NCI-H1105 treated with DMSO at 0.1 percent for 48 hours (cell line): ENCODE data around the gene UQCR11.

Source experiments
- DNase-seq: peaks from one replicate; lab custom pipeline; 2025; lab: John Stamatoyannopoulos, UW

Gene UQCR11

GRCh38 chr19:1590641-1591397 lies 14.4 kb downstream of the UQCR11 start:
- no peak for DNase-seq

GRCh38 chr19:1587872-1588271 lies 17.4 kb downstream of the UQCR11 start:
- DNase-seq, result no peak

- DNase-seq, result no peak
These were observed 20.1 kb downstream of the UQCR11 start for GRCh38 chr19:1585243-1585580.

GRCh38 chr19:1584500-1585242 lies 20.6 kb downstream of the UQCR11 start:
- DNase-seq, result no peak

GRCh38 chr19:1582201-1582600 lies 23.1 kb downstream of the UQCR11 start:
- no peak for DNase-seq

GRCh38 chr19:1580957-1581356 lies 24.3 kb downstream of the UQCR11 start:
- no peak for DNase-seq

GRCh38 chr19:1580382-1580781 lies 24.9 kb downstream of the UQCR11 start:
- no peak for DNase-seq

- DNase-seq, result no peak
These were observed 26.0 kb downstream of the UQCR11 start for GRCh38 chr19:1579222-1579621.

GRCh38 chr19:1577929-1578618 lies 27.2 kb downstream of the UQCR11 start:
- peak; percentile 71 for DNase-seq

GRCh38 chr19:1577090-1577928 lies 28.0 kb downstream of the UQCR11 start:
- DNase-seq, result peak; percentile 92

GRCh38 chr19:1576242-1577089 lies 28.8 kb downstream of the UQCR11 start:
- no peak for DNase-seq

- DNase-seq, result no peak
These were observed 29.7 kb downstream of the UQCR11 start for GRCh38 chr19:1575323-1576241.

GRCh38 chr19:1574354-1575136 lies 30.7 kb downstream of the UQCR11 start:
- DNase-seq, result no peak

- no peak for DNase-seq
These were observed 32.5 kb downstream of the UQCR11 start for GRCh38 chr19:1572795-1573194.

GRCh38 chr19:1571358-1571757 lies 33.9 kb downstream of the UQCR11 start:
- no peak for DNase-seq

- DNase-seq, result no peak
These were observed 34.4 kb downstream of the UQCR11 start for GRCh38 chr19:1570836-1571235.

- DNase-seq, result no peak
These were observed 35.3 kb downstream of the UQCR11 start for GRCh38 chr19:1569997-1570396.

GRCh38 chr19:1568320-1569019 lies 36.8 kb downstream of the UQCR11 start, which contains the start of gene MEX3D:
Gene MEX3D, minus strand, starts transcription at chr19:1568325. Its CDS starts 267 bp downstream, at chr19:1568058.
- DNase-seq, result peak; percentile 54

GRCh38 chr19:1567848-1568227 lies 37.4 kb downstream of the UQCR11 start:
- no peak for DNase-seq
